ENCODE measurements around the gene LRRK2.
"Not testable (repeated sequence)": the region's sequence is repeated elsewhere in the genome, so short reads cannot be mapped to it uniquely, and the experiment has no call there.

LRRK2 gene

DNA sequence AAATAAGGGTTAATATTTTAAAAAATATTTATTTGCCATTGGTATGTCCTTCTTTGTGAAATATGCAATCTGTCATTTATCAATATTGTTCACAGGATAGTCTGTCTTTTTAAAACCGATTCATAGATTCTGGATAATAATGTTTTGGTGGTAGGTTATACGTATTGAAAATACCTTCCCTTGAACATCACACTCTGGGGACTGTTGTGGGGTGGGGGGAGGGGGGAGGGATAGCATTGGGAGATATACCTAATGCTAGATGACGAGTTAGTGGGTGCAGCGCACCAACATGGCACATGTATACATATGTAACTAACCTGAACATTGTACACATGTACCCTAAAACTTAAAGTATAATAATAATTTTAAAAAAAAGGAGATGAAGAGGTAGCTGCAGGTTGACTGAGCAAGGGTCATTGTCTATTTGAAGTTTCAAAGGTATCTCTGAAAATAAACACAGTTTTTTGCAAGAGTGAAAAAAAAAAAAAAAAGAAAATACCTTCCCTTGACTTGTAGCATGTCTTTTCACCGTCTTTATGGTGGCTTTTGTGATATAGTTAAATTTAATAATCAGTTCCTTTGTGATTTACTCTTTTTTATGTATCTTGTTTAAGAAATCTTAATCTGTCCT, 19.8 kb downstream of the LRRK2 start:
- H3K4me3 ChIP-seq (ENCODE audit: low read depth, low read length), result not testable (repeated sequence)

DNA sequence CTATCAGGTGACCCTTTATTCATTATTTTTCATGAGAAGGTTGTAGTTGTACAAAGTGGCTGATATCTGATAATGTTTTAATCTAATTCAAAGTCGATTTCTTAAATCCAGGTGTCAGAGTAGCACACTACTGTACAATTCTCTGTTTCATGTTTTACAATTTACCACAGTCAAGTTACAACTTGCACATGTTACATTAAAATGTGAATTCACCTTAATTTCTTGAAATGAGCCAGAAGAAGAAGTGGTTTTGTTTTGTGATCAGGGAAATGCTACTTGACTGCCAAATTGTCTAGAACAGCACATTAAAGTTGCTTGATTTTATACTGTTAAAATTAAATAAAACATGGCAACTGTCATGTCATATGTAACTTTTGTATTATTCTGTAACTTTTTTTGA, 23.2 kb downstream of the LRRK2 start:
- no peak overlapping the region for H3K4me3 ChIP-seq (ENCODE audit: low read depth, low read length)

DNA sequence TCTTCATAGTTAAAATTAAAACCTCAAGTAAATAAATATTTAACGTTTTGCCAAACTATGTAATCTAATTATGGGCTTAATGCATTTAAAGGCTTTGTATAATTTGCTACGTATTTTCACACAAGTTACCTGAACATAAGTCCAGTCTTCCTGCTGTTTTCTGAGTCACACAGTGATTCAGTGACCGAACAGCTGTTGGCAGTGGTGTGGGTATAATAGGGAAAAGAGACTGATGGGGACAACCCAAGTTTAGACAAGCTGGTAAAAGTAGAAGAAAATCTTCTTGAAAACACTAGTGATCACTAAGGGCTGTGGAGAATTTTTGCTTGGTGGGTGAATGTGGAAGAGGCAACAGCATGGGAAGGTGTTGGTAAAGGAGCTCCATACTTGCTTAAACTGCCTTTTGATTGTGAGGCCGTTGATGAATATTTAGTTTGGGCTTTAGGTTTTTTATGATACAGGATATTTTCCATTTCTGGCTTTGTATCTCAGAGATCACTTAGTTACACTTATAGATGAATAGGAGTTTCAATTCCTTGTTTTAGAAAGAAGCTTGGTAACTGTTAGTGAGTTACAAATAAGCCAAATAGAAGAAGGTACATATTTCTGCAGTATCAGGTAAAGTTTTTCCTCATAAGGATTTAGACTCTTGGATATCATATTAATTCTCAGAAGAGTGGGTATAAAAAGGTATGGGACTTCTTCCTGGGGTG, 23.9 kb downstream of the LRRK2 start:
- no peak overlapping the region for H3K4me3 ChIP-seq (ENCODE audit: low read depth, low read length)

DNA sequence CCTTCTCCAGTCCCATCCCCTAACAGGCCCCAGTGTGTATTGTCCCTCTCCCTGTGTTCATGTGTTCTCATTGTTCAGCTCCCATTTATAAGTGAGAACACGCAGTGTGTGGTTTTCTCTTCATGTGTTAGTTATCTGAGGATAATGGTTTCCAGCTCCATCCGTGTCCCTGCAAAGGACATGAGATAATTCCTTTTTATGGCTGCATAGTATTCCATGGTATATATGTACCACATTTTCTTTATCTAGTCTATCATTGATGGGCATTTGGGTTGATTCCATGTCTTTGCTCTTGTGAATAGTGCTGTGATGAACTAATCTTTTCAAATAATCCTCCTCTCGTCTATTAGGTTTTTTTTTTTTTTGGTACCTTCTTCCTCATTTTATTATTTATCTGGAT, 25.9 kb downstream of the LRRK2 start:
- not testable (repeated sequence) for H3K4me3 ChIP-seq (ENCODE audit: low read depth, low read length)

DNA sequence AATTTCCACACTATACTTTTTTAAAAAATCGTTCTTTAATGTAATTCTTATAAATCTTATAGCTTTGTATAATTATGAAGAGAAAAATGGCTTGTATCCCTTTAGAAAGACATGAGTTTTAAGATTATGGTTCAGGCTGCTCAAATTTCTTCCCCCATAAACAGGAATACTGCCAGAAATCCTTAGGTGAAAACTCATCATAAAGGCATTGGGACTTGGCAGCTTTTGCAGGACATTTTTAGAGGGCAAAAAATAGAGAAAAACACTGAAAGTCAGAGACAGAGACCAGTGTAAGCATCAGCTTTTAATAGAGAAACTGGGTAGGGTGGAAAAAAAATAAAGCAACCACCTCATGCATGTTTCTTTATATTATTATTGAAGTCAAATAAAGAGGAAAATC, 29.1 kb downstream of the LRRK2 start:
- no peak overlapping the region for H3K4me3 ChIP-seq (ENCODE audit: low read depth, low read length)

DNA sequence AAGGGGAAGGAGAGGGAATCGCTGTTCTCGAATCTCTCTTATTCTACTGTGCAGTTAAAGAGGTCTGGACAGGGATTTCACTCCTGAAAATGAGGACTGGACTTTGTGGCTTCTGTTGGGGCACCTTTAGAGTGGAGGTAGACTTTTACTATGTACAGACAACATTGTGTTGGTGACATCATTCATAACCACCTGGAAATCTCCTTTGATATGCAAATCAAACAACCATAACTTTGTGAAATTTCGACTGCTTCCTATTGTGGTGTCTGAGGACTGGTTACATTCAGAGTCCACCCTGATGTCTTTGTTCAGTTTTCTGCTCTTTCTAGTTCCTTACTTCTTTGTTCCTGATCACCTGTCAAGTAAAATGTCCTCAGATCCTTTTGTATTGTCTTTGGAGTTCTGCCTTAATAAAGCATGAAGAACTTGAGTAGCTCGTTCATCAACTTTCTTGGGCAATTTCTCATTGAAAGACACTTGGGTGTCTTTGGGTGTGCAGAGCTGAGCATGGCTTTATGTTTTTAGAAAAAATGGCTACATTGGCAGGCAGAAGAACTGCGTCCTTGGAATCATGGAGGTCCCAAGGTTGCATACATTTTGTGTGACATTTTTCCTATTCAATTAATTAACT, 29.8 kb downstream of the LRRK2 start:
- H3K4me3 ChIP-seq (ENCODE audit: low read depth, low read length), result no peak overlapping the region

DNA sequence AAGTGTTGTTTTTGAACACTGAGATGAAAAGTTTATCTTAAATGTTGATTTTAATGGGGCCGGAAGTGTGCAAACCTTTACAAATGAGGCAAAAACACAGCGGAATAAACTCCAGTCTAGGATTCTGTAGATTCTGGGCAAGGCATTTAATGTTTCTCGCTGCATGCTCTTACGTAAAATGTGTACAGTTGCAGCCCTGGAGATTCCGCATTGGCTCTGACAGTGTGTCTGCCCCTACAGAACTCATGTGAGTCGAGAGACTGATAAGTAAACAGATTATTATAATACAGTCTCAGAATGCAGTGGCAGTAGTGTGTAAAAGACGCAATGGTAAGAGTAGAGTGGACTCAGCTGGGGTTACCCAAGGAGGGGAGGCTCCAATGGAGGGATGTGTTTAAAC, 33.6 kb downstream of the LRRK2 start:
- H3K4me3 ChIP-seq (ENCODE audit: low read depth, low read length), result no peak overlapping the region

DNA sequence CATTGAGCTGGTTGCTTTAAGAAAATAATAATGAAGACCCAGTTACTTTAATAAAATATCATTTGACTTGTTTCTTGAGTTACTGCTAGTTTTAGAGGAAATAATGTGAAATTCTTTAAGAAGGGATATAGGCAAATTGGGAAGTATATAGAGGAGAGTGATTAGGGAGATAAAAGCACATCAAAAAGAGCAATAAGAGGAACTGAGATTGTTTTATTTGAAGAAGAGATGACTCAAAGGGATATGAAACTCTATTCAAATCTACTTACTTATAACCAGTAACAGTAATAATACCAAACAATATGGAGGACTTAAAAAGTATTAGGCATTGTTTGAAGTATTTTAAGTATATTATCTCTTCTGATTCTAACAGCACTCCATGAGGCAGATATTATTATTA, 37.1 kb downstream of the LRRK2 start:
- H3K4me3 ChIP-seq (ENCODE audit: low read depth, low read length), result no peak overlapping the region

DNA sequence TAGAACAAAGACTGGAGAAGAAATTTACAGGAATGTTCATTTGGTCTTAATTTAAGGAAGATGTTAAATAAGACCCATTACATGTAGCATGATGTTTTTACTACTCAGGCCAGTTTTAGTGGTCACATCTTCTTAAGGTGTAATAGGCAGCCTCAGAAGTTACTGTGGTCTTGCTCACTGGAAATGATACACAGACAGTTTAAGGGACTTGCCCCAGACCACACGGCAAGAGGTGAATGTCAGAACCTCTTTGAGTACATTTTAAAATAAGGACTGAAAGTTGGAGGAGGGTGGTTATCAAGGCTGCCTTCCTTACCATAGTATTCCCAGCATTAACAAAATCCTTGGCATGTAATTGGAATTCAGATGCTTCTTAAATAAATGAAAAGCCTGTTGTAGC, 37.9 kb downstream of the LRRK2 start:
- H3K4me3 ChIP-seq (ENCODE audit: low read depth, low read length), result no peak overlapping the region

DNA sequence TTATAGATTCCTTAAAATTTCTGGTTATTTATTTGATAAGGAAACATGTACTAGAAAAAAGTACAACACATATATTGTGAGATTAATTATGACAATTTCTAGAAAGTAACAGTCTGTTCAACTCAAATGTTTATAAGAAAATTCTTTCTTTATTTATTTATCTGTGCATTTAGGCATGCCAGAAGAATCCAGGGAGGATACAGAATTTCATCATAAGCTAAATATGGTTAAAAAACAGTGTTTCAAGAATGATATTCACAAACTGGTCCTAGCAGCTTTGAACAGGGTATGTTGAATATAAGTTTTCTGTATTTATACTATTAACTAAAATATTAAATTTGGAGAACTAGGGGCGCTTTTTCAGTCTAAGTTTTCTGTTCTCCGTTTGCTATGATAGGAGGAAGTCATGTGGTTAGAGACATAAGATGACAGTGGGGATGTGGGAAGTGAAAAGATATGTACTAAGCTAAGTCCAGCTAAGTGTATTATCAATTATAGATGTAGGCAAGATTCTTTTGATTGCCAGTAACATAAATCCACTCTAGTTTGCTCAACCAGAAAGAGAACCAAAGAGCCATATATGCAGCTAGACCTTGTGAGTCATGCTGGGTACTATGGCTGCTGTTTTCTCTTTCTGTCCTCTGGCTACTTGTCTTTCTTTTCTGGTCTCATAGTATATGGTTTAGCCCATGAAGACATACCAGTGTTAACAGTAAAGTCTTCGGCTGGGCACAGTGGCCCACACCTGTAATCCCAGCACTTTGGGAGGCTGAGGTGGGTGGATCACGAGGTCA, 39.0 kb downstream of the LRRK2 start:
- no peak overlapping the region for H3K4me3 ChIP-seq (ENCODE audit: low read depth, low read length)

DNA sequence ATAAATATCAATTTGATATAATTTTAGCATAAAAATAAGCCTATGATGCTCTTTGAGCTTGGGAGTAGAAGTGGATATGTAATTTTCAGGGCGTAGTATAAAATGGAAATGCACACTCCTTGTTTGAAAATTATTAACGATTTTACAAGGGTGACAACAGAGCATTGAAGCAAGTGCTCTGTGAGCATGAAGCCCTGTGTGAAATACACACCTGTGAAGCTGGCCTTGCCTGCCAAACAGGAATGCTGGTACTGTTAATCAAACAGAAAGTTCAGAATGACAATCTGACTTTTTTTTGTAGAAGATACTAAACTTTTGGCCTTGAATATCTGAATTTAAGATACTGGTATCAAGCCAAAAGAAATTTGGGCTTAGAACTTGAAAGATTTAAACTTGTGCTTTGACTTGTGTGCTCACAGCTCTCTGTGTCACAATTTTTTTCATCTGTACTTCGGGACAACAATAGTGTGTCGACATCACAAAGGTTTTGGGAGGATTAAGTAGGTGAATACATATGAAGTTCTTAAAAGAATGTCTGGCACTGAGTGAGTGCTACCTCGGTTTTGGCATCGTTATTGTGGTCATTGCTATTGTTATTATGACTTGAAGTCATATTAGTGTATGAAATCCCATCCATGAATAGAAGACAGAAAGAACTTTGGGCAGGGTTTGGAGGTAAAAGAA, 47.3 kb downstream of the LRRK2 start:
- no peak overlapping the region for H3K4me3 ChIP-seq (ENCODE audit: low read depth, low read length)

DNA sequence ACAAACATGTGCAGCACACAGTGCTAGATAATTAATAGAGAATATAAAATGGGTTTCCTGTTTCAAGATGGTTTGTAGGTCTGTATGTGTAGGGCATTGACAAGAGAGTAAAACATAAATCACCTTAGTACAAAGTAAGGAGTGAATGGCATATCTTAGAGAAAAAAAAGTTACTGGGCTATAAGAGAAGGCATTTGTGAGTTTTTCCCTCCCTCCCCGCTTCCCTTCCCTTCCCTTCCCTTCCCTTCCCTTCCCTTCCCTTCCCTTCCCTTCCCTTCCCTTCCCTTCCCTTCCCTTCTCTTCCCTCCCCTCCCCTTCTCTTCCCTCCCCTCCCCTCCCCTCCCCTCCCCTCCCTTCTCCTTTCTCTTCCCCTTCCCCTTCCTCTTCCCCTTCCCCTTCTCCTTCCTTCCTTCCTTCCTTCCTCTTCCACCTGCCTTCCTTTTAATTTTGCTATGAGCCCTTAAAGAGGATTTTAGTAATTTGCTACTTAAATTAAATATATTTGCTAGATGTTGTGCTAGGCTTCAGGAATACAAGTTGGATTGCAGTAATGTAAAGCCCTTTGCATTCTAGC, 57.1 kb downstream of the LRRK2 start:
- H3K4me3 ChIP-seq (ENCODE audit: low read depth, low read length), result no peak overlapping the region

DNA sequence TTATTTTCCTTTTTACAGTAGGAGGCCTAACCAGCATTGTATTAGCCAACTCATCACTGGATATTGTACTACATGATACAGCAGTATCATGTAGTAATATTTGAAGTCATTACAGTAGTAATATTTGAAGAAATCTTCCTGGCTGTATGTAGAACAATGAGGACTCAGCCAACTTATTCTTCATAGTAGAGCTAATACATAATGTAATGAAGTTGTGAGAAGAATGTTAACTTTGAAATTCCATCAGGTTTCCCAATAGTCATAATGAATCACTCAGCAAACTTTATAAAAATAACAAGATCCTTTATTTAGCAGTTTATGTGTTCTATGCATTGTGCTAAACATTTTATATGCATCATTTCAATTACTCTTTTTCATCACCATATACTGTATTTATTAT, 61.8 kb downstream of the LRRK2 start:
- no peak overlapping the region for H3K4me3 ChIP-seq (ENCODE audit: low read depth, low read length)

DNA sequence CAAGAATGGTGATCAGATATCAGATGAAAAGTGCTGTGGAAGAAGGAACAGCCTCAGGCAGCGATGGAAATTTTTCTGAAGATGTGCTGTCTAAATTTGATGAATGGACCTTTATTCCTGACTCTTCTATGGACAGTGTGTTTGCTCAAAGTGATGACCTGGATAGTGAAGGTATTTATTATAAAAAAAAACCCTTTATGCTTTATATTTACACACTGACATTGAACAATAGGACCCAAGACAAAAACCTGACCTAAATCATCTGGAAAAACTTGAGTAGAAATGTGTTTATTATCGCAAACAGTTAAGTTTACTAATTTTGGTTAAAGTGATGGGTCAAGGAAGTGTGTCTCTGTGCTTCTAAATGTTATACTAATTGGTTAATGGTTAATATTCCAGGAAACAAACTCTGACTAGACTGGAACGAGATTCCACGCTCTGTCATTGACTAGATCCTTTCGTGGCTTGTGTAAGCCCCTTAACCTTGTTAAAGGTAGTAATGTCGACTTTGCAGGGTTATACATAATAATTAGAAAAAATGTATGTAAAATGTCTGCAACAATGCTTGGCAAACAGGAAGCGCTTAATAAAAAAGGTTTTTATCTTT, 62.7 kb downstream of the LRRK2 start:
- H3K4me3 ChIP-seq (ENCODE audit: low read depth, low read length), result no peak overlapping the region

DNA sequence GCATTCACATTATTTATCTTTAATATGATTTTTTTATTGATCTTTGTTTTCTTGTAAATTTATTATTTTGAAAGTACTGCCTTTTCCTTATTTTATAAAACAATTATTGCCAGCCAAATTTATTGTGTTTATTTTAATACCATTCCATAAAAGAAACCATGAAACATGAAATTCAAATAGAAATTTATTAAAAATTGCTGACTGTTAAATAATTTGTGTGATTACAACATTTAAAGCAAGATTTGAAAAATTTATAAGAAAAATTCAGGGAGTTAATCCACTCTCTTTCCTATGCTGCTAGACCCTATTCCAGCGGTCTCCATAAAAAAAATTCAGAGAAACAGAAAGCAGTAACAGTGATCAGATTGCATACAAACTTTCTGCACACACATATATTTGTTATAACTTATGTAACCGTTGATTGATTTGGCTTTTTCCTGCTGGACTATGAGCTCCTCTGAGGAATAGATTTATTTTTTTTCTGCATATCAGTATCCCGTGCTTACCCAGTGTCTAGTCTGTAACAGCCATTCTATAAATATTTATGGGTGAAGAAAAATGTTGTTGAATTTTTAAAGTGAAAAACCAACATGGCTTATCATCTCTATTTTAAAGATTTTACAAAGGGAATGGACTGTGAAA, 68.1 kb downstream of the LRRK2 start:
- no peak overlapping the region for H3K4me3 ChIP-seq (ENCODE audit: low read depth, low read length)

DNA sequence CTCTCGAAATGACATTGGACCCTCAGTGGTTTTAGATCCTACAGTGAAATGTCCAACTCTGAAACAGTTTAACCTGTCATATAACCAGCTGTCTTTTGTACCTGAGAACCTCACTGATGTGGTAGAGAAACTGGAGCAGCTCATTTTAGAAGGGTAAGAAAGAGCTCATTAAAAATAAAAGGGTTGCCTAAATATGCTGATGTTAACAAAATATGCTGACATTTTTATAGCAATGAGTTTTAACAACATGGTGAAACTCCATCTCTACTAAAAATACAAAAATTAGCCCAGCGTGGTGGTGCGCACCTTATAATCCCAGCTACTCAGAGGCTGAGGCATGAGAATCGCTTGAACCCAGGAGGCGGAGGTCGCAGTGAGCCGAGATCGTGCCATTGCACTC, 73.5 kb downstream of the LRRK2 start:
- no peak overlapping the region for H3K4me3 ChIP-seq (ENCODE audit: low read depth, low read length)

DNA sequence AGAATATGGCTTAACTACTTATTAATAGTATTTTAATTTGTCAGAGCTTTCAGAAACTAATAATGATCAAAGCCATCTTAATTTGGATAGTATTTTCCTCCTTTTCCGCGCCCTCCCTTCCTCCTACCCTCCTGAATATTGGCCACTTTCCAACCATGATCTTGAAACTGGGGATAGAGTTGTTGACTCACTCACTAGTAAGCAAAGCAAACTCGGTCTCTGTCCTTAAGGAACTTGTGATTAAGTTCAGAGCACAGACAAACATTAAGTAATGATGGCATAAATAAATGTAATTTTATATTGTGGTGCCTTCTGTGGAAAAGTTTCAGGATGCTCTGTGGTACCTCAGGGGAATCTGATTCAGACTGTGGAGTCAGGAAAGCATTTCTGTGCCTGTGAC, 75.7 kb downstream of the LRRK2 start:
- H3K4me3 ChIP-seq (ENCODE audit: low read depth, low read length), result no peak overlapping the region

DNA sequence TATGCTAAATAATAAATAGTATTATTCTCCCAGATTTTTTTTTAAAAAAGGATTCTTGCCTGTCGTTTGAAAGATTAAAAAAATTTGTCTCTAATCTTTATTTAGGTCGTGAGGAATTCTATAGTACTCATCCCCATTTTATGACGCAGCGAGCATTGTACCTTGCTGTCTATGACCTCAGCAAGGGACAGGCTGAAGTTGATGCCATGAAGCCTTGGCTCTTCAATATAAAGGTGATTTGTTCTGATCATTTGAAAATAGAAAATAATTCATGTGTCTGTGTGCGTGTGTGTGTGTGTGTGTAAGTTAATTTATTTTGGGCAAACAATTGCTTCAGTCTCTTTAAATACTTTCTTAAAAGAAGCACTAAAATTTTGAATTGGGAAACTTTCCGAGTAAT, 84.2 kb downstream of the LRRK2 start:
- H3K4me3 ChIP-seq (ENCODE audit: low read depth, low read length), result no peak overlapping the region

DNA sequence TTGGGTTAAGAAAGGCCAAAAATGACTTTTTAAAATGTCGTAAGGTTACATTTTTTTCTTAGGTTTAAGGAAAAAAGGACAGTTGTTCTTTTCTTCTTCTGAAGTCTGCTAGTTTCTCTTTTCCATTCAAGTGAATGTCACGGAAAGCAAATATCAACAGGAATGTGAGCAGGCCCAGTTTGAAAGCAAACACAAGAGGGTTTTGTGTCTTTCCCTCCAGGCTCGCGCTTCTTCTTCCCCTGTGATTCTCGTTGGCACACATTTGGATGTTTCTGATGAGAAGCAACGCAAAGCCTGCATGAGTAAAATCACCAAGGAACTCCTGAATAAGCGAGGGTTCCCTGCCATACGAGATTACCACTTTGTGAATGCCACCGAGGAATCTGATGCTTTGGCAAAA, 85.4 kb downstream of the LRRK2 start:
- no peak overlapping the region for H3K4me3 ChIP-seq (ENCODE audit: low read depth, low read length)

DNA sequence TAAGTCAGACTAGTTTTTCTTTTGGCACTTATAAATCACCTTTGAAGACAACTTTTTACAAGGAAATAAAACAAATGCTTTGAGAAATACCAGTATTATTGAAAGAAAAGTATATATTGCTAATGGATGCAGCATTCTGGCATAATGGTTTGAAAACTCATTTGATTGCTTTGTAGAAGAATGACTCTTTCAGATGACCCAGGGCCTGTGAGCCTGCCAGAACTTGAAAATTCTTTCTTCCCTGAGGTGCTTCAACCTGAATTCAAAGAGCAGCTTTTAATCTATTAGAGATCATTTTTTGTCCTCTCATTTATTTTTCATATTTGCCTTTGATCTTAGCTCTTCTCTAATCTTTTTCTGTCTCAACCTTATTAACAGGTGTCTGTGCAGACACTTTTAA, 87.4 kb downstream of the LRRK2 start:
- H3K4me3 ChIP-seq (ENCODE audit: low read depth, low read length), result no peak overlapping the region

Data from iPS-11a (cell line).